Measurements from ENCODE around the gene EXT2. TPM values are rescaled to one million over a fixed set of nuclear protein-coding genes. Genes with fewer than 3 reads are reported as not detected.

EXT2 gene
- total RNA-seq, 2 donors from 2014 or later: 76.5 to 96.7 TPM

GRCh38 chr11:44260081-44260480 lies 164.6 kb downstream of the EXT2 start:
- no peak for TF ChIP-seq POLR2A (IDR thresholded peaks at IDR 0.05)
- no peak for TF ChIP-seq CTCF (IDR thresholded peaks at IDR 0.05)
- TF ChIP-seq POLR2AphosphoS5 (IDR thresholded peaks at IDR 0.05): no peak
- H3K36me3 ChIP-seq: no peaks in the 10 kb centered on the region
- no peaks in the 10 kb centered on the region for H3K27me3 ChIP-seq (replicated peaks; ENCODE audit: insufficient read depth)
- DNase-seq (ENCODE audit: low spot score): no peak
- H3K4me1 ChIP-seq (replicated peaks): no peaks in the 10 kb centered on the region
- 79% methylated on average over 4 of the region's 4 CpGs for WGBS
- no peak overlapping the region for H3K4me3 ChIP-seq
- intact Hi-C loops (cut with DNase I): no loop called here
- no peaks in the 10 kb centered on the region for H3K9me3 ChIP-seq
- H3K27ac ChIP-seq: no peak overlapping the region

- no peak for DNase-seq (ENCODE audit: low spot score)
- H3K4me1 ChIP-seq (replicated peaks): no peaks in the 10 kb centered on the region
- intact Hi-C loops (cut with DNase I): no loop called here
- 83% methylated on average over 14 of the region's 14 CpGs for WGBS
- H3K4me3 ChIP-seq: no peak overlapping the region
- no peaks in the 10 kb centered on the region for H3K36me3 ChIP-seq
- TF ChIP-seq POLR2AphosphoS5 (IDR thresholded peaks at IDR 0.05): no peak
- no peak for TF ChIP-seq POLR2A (IDR thresholded peaks at IDR 0.05)
- TF ChIP-seq CTCF (IDR thresholded peaks at IDR 0.05): no peak
- no peaks in the 10 kb centered on the region for H3K27me3 ChIP-seq (replicated peaks; ENCODE audit: insufficient read depth)
- no peak overlapping the region for H3K27ac ChIP-seq
- H3K9me3 ChIP-seq: no peaks in the 10 kb centered on the region
These were observed 166.5 kb downstream of the EXT2 start for GRCh38 chr11:44261800-44262591.

- H3K4me1 ChIP-seq (replicated peaks): no peaks in the 10 kb centered on the region
- intact Hi-C loops (cut with DNase I): no loop called here
- H3K36me3 ChIP-seq: no peaks in the 10 kb centered on the region
- 81% methylated on average over 19 of the region's 20 CpGs for WGBS
- no peak overlapping the region for H3K27ac ChIP-seq
- DNase-seq (ENCODE audit: low spot score): no peak
- TF ChIP-seq CTCF (IDR thresholded peaks at IDR 0.05) (no peak), POLR2AphosphoS5 (IDR thresholded peaks at IDR 0.05) (no peak), POLR2A (IDR thresholded peaks at IDR 0.05) (no peak)
- H3K9me3 ChIP-seq: no peaks in the 10 kb centered on the region
- no peak overlapping the region for H3K4me3 ChIP-seq
- H3K27me3 ChIP-seq (replicated peaks; ENCODE audit: insufficient read depth): no peaks in the 10 kb centered on the region
These were observed 168.4 kb downstream of the EXT2 start for GRCh38 chr11:44263738-44264437.

GRCh38 chr11:44264438-44264749 lies 168.9 kb downstream of the EXT2 start:
- intact Hi-C loops (cut with DNase I): no loop called here
- no peaks in the 10 kb centered on the region for H3K9me3 ChIP-seq
- H3K27ac ChIP-seq: no peak overlapping the region
- H3K36me3 ChIP-seq: no peaks in the 10 kb centered on the region
- H3K27me3 ChIP-seq (replicated peaks; ENCODE audit: insufficient read depth): no peaks in the 10 kb centered on the region
- WGBS: 91% methylated on average over 8 of the region's 8 CpGs
- no peak overlapping the region for H3K4me3 ChIP-seq
- no peaks in the 10 kb centered on the region for H3K4me1 ChIP-seq (replicated peaks)
- DNase-seq (ENCODE audit: low spot score): no peak
- TF ChIP-seq POLR2A (IDR thresholded peaks at IDR 0.05): no peak
- TF ChIP-seq POLR2AphosphoS5 (IDR thresholded peaks at IDR 0.05): no peak
- no peak for TF ChIP-seq CTCF (IDR thresholded peaks at IDR 0.05)

GRCh38 chr11:44264761-44265160 lies 169.3 kb downstream of the EXT2 start:
- intact Hi-C loops (cut with DNase I): no loop called here

More at GRCh38 chr11:44264761-44265160, 169.3 kb downstream of the EXT2 start:
- Histone ChIP-seq H3K4me3 (no peak overlapping the region), H3K9me3 (no peaks in the 10 kb centered on the region), H3K36me3 (no peaks in the 10 kb centered on the region), H3K27me3 (replicated peaks; ENCODE audit: insufficient read depth) (no peaks in the 10 kb centered on the region), H3K27ac (no peak overlapping the region), H3K4me1 (replicated peaks) (no peaks in the 10 kb centered on the region)
- 76% methylated on average over 20 of the region's 22 CpGs for WGBS
- TF ChIP-seq POLR2A (IDR thresholded peaks at IDR 0.05) (no peak), CTCF (IDR thresholded peaks at IDR 0.05) (no peak), POLR2AphosphoS5 (IDR thresholded peaks at IDR 0.05) (no peak)
- no peak for DNase-seq (ENCODE audit: low spot score)
